Fibroblast of lung (primary cell): ENCODE data around the gene NTN1. TPM values are rescaled to one million over a fixed set of nuclear protein-coding genes. Genes with fewer than 3 reads are reported as not detected.

Experiments used
- DNase-seq, 2 donors: peaks; one replicate each; pipeline versions ENCODE4 v3.0.0 to v3.0.0-alpha.2; 2010; ENCODE audit warnings: low read depth in 2 of 2
- H2AFZ ChIP-seq: 2 replicates; pipeline ENCODE4 v1.5.1; 2012; ENCODE audit warnings: low read length, control low read depth, inconsistent platforms
- H3K27ac ChIP-seq: 2 replicates; pipeline ENCODE4 v1.5.1; 2011; ENCODE audit warnings: low read length, control low read depth; ENCODE audit not compliant: insufficient read depth
- H3K27me3 ChIP-seq: 2 replicates; pipeline ENCODE4 v1.5.1; 2011; ENCODE audit warnings: mild to moderate bottlenecking, low read length; ENCODE audit not compliant: control insufficient read depth, insufficient read depth
- H3K36me3 ChIP-seq: 2 replicates; pipeline ENCODE4 v1.5.1; 2011; ENCODE audit warnings: low read length; ENCODE audit not compliant: control insufficient read depth, insufficient read depth
- H3K4me1 ChIP-seq: 2 replicates; pipeline ENCODE4 v1.5.1; 2011; ENCODE audit warnings: low read length; ENCODE audit not compliant: control insufficient read depth, insufficient read depth; ENCODE audit errors: extremely low read depth
- H3K4me2 ChIP-seq: 2 replicates; pipeline ENCODE4 v1.5.1; 2011; ENCODE audit warnings: low read length, control low read depth; ENCODE audit not compliant: insufficient read depth; ENCODE audit errors: extremely low read depth
- H3K4me3 ChIP-seq, 4 experiments: fragments of 200-600 bp in 1 of 4; sonication (generic) in 1 of 4; replicated peaks in 1 of 4; 2 replicates each; pipeline ENCODE4 v1.5.1; 2011 to 2016; ENCODE audit warnings: low read length in 4 of 4, low read depth in 3 of 4, mild to moderate bottlenecking in 3 of 4, control low read depth in 2 of 4, inconsistent platforms in 1 of 4, mixed read lengths in 1 of 4; ENCODE audit not compliant: insufficient read depth in 1 of 4; ENCODE audit errors: control extremely low read depth in 1 of 4
- H3K79me2 ChIP-seq: 2 replicates; pipeline ENCODE4 v1.5.1; 2012; ENCODE audit warnings: mild to moderate bottlenecking, low read length, inconsistent platforms; ENCODE audit not compliant: control insufficient read depth, insufficient read depth
- H3K9ac ChIP-seq: 2 replicates; pipeline ENCODE4 v1.5.1; 2011; ENCODE audit warnings: mild to moderate bottlenecking, low read length, control low read depth; ENCODE audit not compliant: insufficient read depth
- H3K9me3 ChIP-seq: 2 replicates; pipeline ENCODE4 v1.5.1; 2012; ENCODE audit warnings: low read depth, low read length; ENCODE audit not compliant: control insufficient read depth, insufficient read depth
- H4K20me1 ChIP-seq: 2 replicates; pipeline ENCODE4 v1.5.1; 2011; ENCODE audit warnings: low read length; ENCODE audit not compliant: control insufficient read depth, insufficient read depth; ENCODE audit errors: extremely low read depth
- CTCF ChIP-seq, 2 donors: IDR thresholded peaks in 1 of 2; conservative IDR thresholded peaks in 1 of 2; 1 replicate in 1 of 2; 2 replicates in 1 of 2; pipeline ENCODE4 v1.5.1; 2011 to 2012; ENCODE audit warnings: low read length in 2 of 2, control low read depth in 1 of 2, inconsistent platforms in 1 of 2, low read depth in 1 of 2, mild to moderate bottlenecking in 1 of 2
- EZH2 ChIP-seq: IDR thresholded peaks from 2 replicates; pipeline ENCODE4 v1.5.1; 2012; ENCODE audit warnings: low read length, control low read depth, mild to moderate bottlenecking; ENCODE audit errors: missing control alignments
- polyA plus RNA-seq, 2 donors: library from polyadenylated mRNA; depleted of rRNA in 1 of 2; stranded (reverse) in 1 of 2; unstranded in 1 of 2; fragments of >200 nt; gene quantifications; 2 replicates each; pipeline ENCODE4 v1.2.1, GENCODE V29; 2011 to 2012; ENCODE audit warnings: missing spikeins in 1 of 2
- total RNA-seq: library from RNA; depleted of rRNA; stranded (reverse); fragments of >200 nt; gene quantifications from 2 replicates; pipeline ENCODE4 v1.2.1, GENCODE V29; 2014

NTN1 gene
- total and polyA plus RNA-seq, 2 donors (not counting 1 experiment from before 2014, with no cell fraction given) = 0.17 to 3.1 TPM

GRCh38 chr17:9071016-9071415, 49.7 kb downstream of the NTN1 start:
- Histone ChIP-seq H3K4me3 (no peak overlapping the region), H3K9ac (no peak overlapping the region), H3K36me3 (no peaks in the 10 kb centered on the region), H3K27ac (no peak overlapping the region), H2AFZ (no peak overlapping the region), H3K4me1 (no peaks in the 10 kb centered on the region), H3K4me2 (no peak overlapping the region), H3K9me3 (no peaks in the 10 kb centered on the region), H3K79me2 (no peaks in the 10 kb centered on the region), H4K20me1 (no peaks in the 10 kb centered on the region), H3K27me3 (no peaks in the 10 kb centered on the region)
- DNase-seq = no peak
- TF ChIP-seq EZH2 = no peak
- no peak for TF ChIP-seq CTCF (conservative IDR thresholded peaks at IDR 0.05 in 1 of 2, IDR thresholded peaks at IDR 0.05 in 1 of 2; ENCODE audit: low read depth in 1 of 2, low read length in 2 of 2)

GRCh38 chr17:9071811-9072498, 50.6 kb downstream of the NTN1 start:
- H3K4me2 ChIP-seq = no peak overlapping the region
- no peaks in the 10 kb centered on the region for H3K4me1 ChIP-seq
- no peak overlapping the region for H2AFZ ChIP-seq
- H3K9me3 ChIP-seq = no peaks in the 10 kb centered on the region
- H4K20me1 ChIP-seq = no peaks in the 10 kb centered on the region
- H3K4me3 ChIP-seq = no peak overlapping the region
- H3K36me3 ChIP-seq = no peaks in the 10 kb centered on the region
- TF ChIP-seq EZH2 = no peak
- TF ChIP-seq CTCF (conservative IDR thresholded peaks at IDR 0.05 in 1 of 2, IDR thresholded peaks at IDR 0.05 in 1 of 2; ENCODE audit: low read depth in 1 of 2, low read length in 2 of 2) = no peak
- H3K79me2 ChIP-seq = no peaks in the 10 kb centered on the region
- no peaks in the 10 kb centered on the region for H3K27me3 ChIP-seq
- H3K27ac ChIP-seq = no peak overlapping the region
- DNase-seq = no peak
- no peak overlapping the region for H3K9ac ChIP-seq

- no peaks in the 10 kb centered on the region for H3K79me2 ChIP-seq
- no peak overlapping the region for H3K27ac ChIP-seq
- no peaks in the 10 kb centered on the region for H3K27me3 ChIP-seq
- no peaks in the 10 kb centered on the region for H3K9me3 ChIP-seq
- no peaks in the 10 kb centered on the region for H3K36me3 ChIP-seq
- H4K20me1 ChIP-seq = no peaks in the 10 kb centered on the region
- TF ChIP-seq CTCF (conservative IDR thresholded peaks at IDR 0.05 in 1 of 2, IDR thresholded peaks at IDR 0.05 in 1 of 2; ENCODE audit: low read depth in 1 of 2, low read length in 2 of 2) (no peak), EZH2 (no peak)
- no peak overlapping the region for H3K9ac ChIP-seq
- H3K4me1 ChIP-seq = no peaks in the 10 kb centered on the region
- DNase-seq = peak in 1 of 2 donors; percentile 18
- H3K4me3 ChIP-seq = no peak overlapping the region
- H2AFZ ChIP-seq = no peak overlapping the region
- peak overlapping the region; percentile 35 for H3K4me2 ChIP-seq
These were observed 51.5 kb downstream of the NTN1 start for GRCh38 chr17:9072696-9073339.
